Gastrocnemius medialis (tissue), 4 donors: Measurements from ENCODE around the gene ENOPH1. TPM values are rescaled to one million over a fixed set of nuclear protein-coding genes. Genes with fewer than 3 reads are reported as not detected.

Source experiments
- ATAC-seq, 2 donors: fragments of 150-250 bp; one replicate each; pipeline ENCODE4 v1.9.1; 2016
- DNase-seq, 2 donors: peaks; one replicate each; pipeline ENCODE4 v3.0.0-alpha.2; 2019
- H3K27ac ChIP-seq, 4 donors: fragments of 200-600 bp; sonication (generic); 1 replicate in 1 of 4; 2 replicates in 3 of 4; pipeline ENCODE4 v1.5.1; 2016 to 2018; ENCODE audit warnings: mild to moderate bottlenecking in 2 of 4, moderate library complexity in 1 of 4
- H3K27me3 ChIP-seq, 3 donors: fragments of 200-600 bp; sonication (generic) in 2 of 3; 1 replicate in 1 of 3; 2 replicates in 2 of 3; pipeline versions ENCODE4 v1.5.1 to v1.6.0; 2016 to 2019; ENCODE audit warnings: mild to moderate bottlenecking in 1 of 3, moderate library complexity in 1 of 3
- H3K36me3 ChIP-seq, 2 donors: fragments of 200-600 bp; sonication (generic) in 1 of 2; one replicate each; pipeline ENCODE4 v1.5.1; 2017 to 2018
- H3K4me1 ChIP-seq, 2 donors: fragments of 200-600 bp; sonication (generic) in 1 of 2; one replicate each; pipeline ENCODE4 v1.5.1; 2016 to 2017; ENCODE audit warnings: mild to moderate bottlenecking in 2 of 2
- H3K4me3 ChIP-seq, 4 donors: fragments of 200-600 bp; sonication (generic) in 3 of 4; 1 replicate in 1 of 4; 2 replicates in 3 of 4; pipeline ENCODE4 v1.5.1; 2016 to 2019; ENCODE audit warnings: mild to moderate bottlenecking in 2 of 4
- H3K9me3 ChIP-seq, 3 donors: fragments of 200-600 bp; sonication (generic) in 2 of 3; 1 replicate in 1 of 3; 2 replicates in 2 of 3; pipeline ENCODE4 v1.5.1; 2016 to 2019
- CTCF ChIP-seq, 5 experiments: fragments of 450-650 bp in 3 of 5; fragments of 200-600 bp in 2 of 5; sonication (generic) in 2 of 5; IDR thresholded peaks in 4 of 5; conservative IDR thresholded peaks in 1 of 5; 1 replicate in 4 of 5; 2 replicates in 1 of 5; pipeline ENCODE4 v1.5.1; 2016 to 2019; ENCODE audit warnings: antibody characterized with exemption in 5 of 5, mild to moderate bottlenecking in 3 of 5, moderate library complexity in 3 of 5
- POLR2A ChIP-seq, 2 donors: fragments of 450-650 bp; IDR thresholded peaks; one replicate each; pipeline ENCODE4 v1.6.1; 2017; ENCODE audit warnings: antibody characterized with exemption in 2 of 2, mild to moderate bottlenecking in 2 of 2, moderate library complexity in 2 of 2
- in situ Hi-C, 4 donors: fragments of 200-750 bp; cut with MboI; loops; one replicate each; pipeline versions ENCODE4 v1.15.0 to v1.8.0; 2017; ENCODE audit warnings: low sequenced_read_pairs in 4 of 4
- intact Hi-C: fragments of 100-400 bp; cut with DNase I; formaldehyde crosslinking; loops from one replicate; pipeline ENCODE4 v1.15.1; 2023; ENCODE audit warnings: low total_unique reads
- total RNA-seq, 4 donors: library from RNA; depleted of rRNA; stranded (reverse); fragments of >200 nt; gene quantifications; one replicate each; pipeline versions ENCODE4 v1.1.0 to v1.2.3, GENCODE V29; 2016

The ENOPH1 gene
- total RNA-seq, 4 donors from 2014 or later = 7.1 to 15.9 (median 14.8) TPM

GRCh38 chr4:82437285-82438005 is 7.1 kb downstream of the ENOPH1 start:
- ATAC-seq = no peak
- Histone ChIP-seq H3K4me1 (no peaks in the 10 kb centered on the region), H3K36me3 (no peaks in the 10 kb centered on the region), H3K27ac (no peak overlapping the region), H3K27me3 (no peaks in the 10 kb centered on the region), H3K4me3 (no peak overlapping the region), H3K9me3 (no peaks in the 10 kb centered on the region)
- intact Hi-C loops = no loop called here
- no peak for DNase-seq
- in situ Hi-C loops = loop anchor here in 3 of 4 donors (25.0 kb wide), 3 partner anchors 450 to 1025 kb away; partner anchors contain the start of genes HELQ (in 3 of the 3), MRPS18C (in 3 of the 3), LIN54 (in 1 of the 3) and SEC31A (in 1 of the 3)
- no peak for TF ChIP-seq CTCF (IDR thresholded peaks at IDR 0.05 in 4 of 5, conservative IDR thresholded peaks at IDR 0.05 in 1 of 5)
- TF ChIP-seq POLR2A (IDR thresholded peaks at IDR 0.05) = no peak

- H3K4me1 ChIP-seq = no peaks in the 10 kb centered on the region
- no peaks in the 10 kb centered on the region for H3K9me3 ChIP-seq
- in situ Hi-C loops = loop anchor here in 3 of 4 donors (25.0 kb wide), 3 partner anchors 448 to 1023 kb away; partner anchors contain the start of genes HELQ (in 3 of the 3), MRPS18C (in 3 of the 3), LIN54 (in 1 of the 3) and SEC31A (in 1 of the 3)
- H3K27ac ChIP-seq = no peak overlapping the region
- H3K27me3 ChIP-seq = no peaks in the 10 kb centered on the region
- no peaks in the 10 kb centered on the region for H3K36me3 ChIP-seq
- TF ChIP-seq POLR2A (IDR thresholded peaks at IDR 0.05) (no peak), CTCF (IDR thresholded peaks at IDR 0.05 in 4 of 5, conservative IDR thresholded peaks at IDR 0.05 in 1 of 5) (no peak)
- DNase-seq (no peak), ATAC-seq (no peak)
- intact Hi-C loops = no loop called here
- H3K4me3 ChIP-seq = no peak overlapping the region
Measured at GRCh38 chr4:82439088-82439487, 8.7 kb downstream of the ENOPH1 start.

GRCh38 chr4:82447886-82448285 is 17.5 kb downstream of the ENOPH1 start:
- no peak for ATAC-seq
- H3K27me3 ChIP-seq = no peaks in the 10 kb centered on the region
- DNase-seq = no peak
- intact Hi-C loops = no loop called here
- no peaks in the 10 kb centered on the region for H3K4me1 ChIP-seq
- H3K36me3 ChIP-seq = peaks cover 0 to 15% of the 10 kb centered on the region in 2 donors
- in situ Hi-C loops = loop anchor here in 3 of 4 donors (25.0 kb wide), 3 partner anchors 439 to 1014 kb away; partner anchors contain the start of genes HELQ (in 3 of the 3), MRPS18C (in 3 of the 3), LIN54 (in 1 of the 3) and SEC31A (in 1 of the 3)
- no peak for TF ChIP-seq POLR2A (IDR thresholded peaks at IDR 0.05)
- TF ChIP-seq CTCF (IDR thresholded peaks at IDR 0.05 in 4 of 5, conservative IDR thresholded peaks at IDR 0.05 in 1 of 5) = no peak
- no peak overlapping the region for H3K27ac ChIP-seq
- no peaks in the 10 kb centered on the region for H3K9me3 ChIP-seq
- H3K4me3 ChIP-seq = no peak overlapping the region

GRCh38 chr4:82450966-82451755 is 20.8 kb downstream of the ENOPH1 start:
- H3K4me1 ChIP-seq = no peaks in the 10 kb centered on the region
- peaks cover 0 to 24% of the 10 kb centered on the region in 2 donors for H3K36me3 ChIP-seq
- ATAC-seq (no peak), DNase-seq (no peak)
- in situ Hi-C loops = loop anchor here in 3 of 4 donors (25.0 kb wide), 1 partner anchor 811 kb away; no protein-coding TSS in a partner anchor
- no peaks in the 10 kb centered on the region for H3K9me3 ChIP-seq
- no peak overlapping the region for H3K27ac ChIP-seq
- H3K27me3 ChIP-seq = no peaks in the 10 kb centered on the region
- intact Hi-C loops = no loop called here
- H3K4me3 ChIP-seq = no peak overlapping the region
- TF ChIP-seq CTCF (IDR thresholded peaks at IDR 0.05 in 4 of 5, conservative IDR thresholded peaks at IDR 0.05 in 1 of 5) (no peak), POLR2A (IDR thresholded peaks at IDR 0.05) (no peak)
